Suppressor macrophage treated with lipopolysaccharide for 1 hour (primary cell): ENCODE data around the gene PLCH2.
"Not testable (repeated sequence)": the region's sequence is repeated elsewhere in the genome, so short reads cannot be mapped to it uniquely, and the experiment has no call there.

Experiments
- DNase-seq, 3 donors: peaks; one replicate each; pipeline ENCODE4 v3.0.0-alpha.2; 2020 to 2022

PLCH2 gene

GRCh38 chr1:2476061-2476999 lies at the start of gene PLCH2:
Gene PLCH2, plus strand, starts transcription at chr1:2476289. Its CDS starts 300 bp downstream, at chr1:2476589.
- DNase-seq = no peak

- no peak for DNase-seq
These were observed 49.5 kb upstream of the PLCH2 start for GRCh38 chr1:2426540-2426939.

- DNase-seq = no peak
These were observed 49.0 kb upstream of the PLCH2 start for GRCh38 chr1:2427051-2427450.

GRCh38 chr1:2427976-2428375 lies 48.1 kb upstream of the PLCH2 start:
- DNase-seq = no peak

- no peak for DNase-seq
These were observed 47.6 kb upstream of the PLCH2 start for GRCh38 chr1:2428490-2428889.

GRCh38 chr1:2429780-2430591 lies 46.1 kb upstream of the PLCH2 start:
- no peak for DNase-seq

GRCh38 chr1:2430592-2430973 lies 45.5 kb upstream of the PLCH2 start:
- DNase-seq = no peak

GRCh38 chr1:2431103-2431502 lies 45.0 kb upstream of the PLCH2 start:
- DNase-seq = no peak

- no peak for DNase-seq
These were observed 44.6 kb upstream of the PLCH2 start for GRCh38 chr1:2431518-2431917.

GRCh38 chr1:2432441-2432844 lies 43.6 kb upstream of the PLCH2 start:
- no peak for DNase-seq

GRCh38 chr1:2433196-2433595 lies 42.9 kb upstream of the PLCH2 start:
- DNase-seq = no peak

GRCh38 chr1:2433936-2434655 lies 42.0 kb upstream of the PLCH2 start:
- no peak for DNase-seq

GRCh38 chr1:2435091-2435490 lies 41.0 kb upstream of the PLCH2 start:
- DNase-seq = no peak

GRCh38 chr1:2435746-2436355 lies 40.2 kb upstream of the PLCH2 start:
- no peak for DNase-seq

GRCh38 chr1:2436876-2437275 lies 39.2 kb upstream of the PLCH2 start:
- DNase-seq = no peak

GRCh38 chr1:2437617-2438016 lies 38.5 kb upstream of the PLCH2 start:
- DNase-seq = no peak

- no peak for DNase-seq
These were observed 38.1 kb upstream of the PLCH2 start for GRCh38 chr1:2438038-2438437.

GRCh38 chr1:2438641-2439040 lies 37.4 kb upstream of the PLCH2 start:
- DNase-seq = no peak

- DNase-seq = no peak
These were observed 36.7 kb upstream of the PLCH2 start for GRCh38 chr1:2439369-2439768.

GRCh38 chr1:2440346-2440745 lies 35.7 kb upstream of the PLCH2 start:
- DNase-seq = not testable (repeated sequence)

- no peak for DNase-seq
These were observed 34.3 kb upstream of the PLCH2 start for GRCh38 chr1:2441746-2442145.

- DNase-seq = no peak
These were observed 33.4 kb upstream of the PLCH2 start for GRCh38 chr1:2442661-2443060.
